HepG2 (cell line): ENCODE measurements around the gene ZNF888. TPM values are rescaled to one million over a fixed set of nuclear protein-coding genes. Genes with fewer than 3 reads are reported as not detected.

Experiments
- BRF2 ChIP-seq: sonication (generic); formaldehyde crosslinking; IDR thresholded peaks from 2 replicates; pipeline ENCODE4 v1.8.1; 2022; ENCODE audit warnings: mild to moderate bottlenecking, missing genetic modification reagents
- CC2D1A ChIP-seq: sonication (generic); formaldehyde crosslinking; IDR thresholded peaks from 2 replicates; pipeline ENCODE4 v1.8.1; 2023; ENCODE audit warnings: mild to moderate bottlenecking, missing genetic modification reagents
- DR1 ChIP-seq: sonication (generic); formaldehyde crosslinking; IDR thresholded peaks from 2 replicates; pipeline ENCODE4 v1.8.0; 2021; ENCODE audit warnings: mild to moderate bottlenecking, missing genetic modification reagents, inconsistent platforms
- ETS1 ChIP-seq: sonication (generic); formaldehyde crosslinking; IDR thresholded peaks from 2 replicates; pipeline ENCODE4 v1.4.0; 2020; ENCODE audit warnings: missing genetic modification reagents
- HES4 ChIP-seq: sonication (generic); formaldehyde crosslinking; IDR thresholded peaks from 2 replicates; pipeline ENCODE4 v1.9.0; 2021; ENCODE audit warnings: mild to moderate bottlenecking, missing genetic modification reagents, borderline replicate concordance
- HNRNPUL1 ChIP-seq: fragments of 200-400 bp; formaldehyde crosslinking; IDR thresholded peaks from 2 replicates; pipeline ENCODE4 v1.6.1; 2017; ENCODE audit warnings: low read depth, mild to moderate bottlenecking, low read length, moderate library complexity
- IKZF1 ChIP-seq: fragments of 450-650 bp; IDR thresholded peaks from 2 replicates; pipeline ENCODE4 v1.7.1; 2016
- JDP2 ChIP-seq: sonication (generic); formaldehyde crosslinking; IDR thresholded peaks from 2 replicates; pipeline ENCODE4 v1.8.1; 2022; ENCODE audit warnings: missing genetic modification reagents, borderline replicate concordance
- JUN ChIP-seq: sonication (generic); formaldehyde crosslinking; IDR thresholded peaks from 2 replicates; pipeline ENCODE4 v1.4.0; 2020; ENCODE audit warnings: mild to moderate bottlenecking, missing genetic modification reagents
- KDM3A ChIP-seq: IDR thresholded peaks from 2 replicates; pipeline ENCODE4 v1.6.1; 2018; ENCODE audit warnings: low read depth, missing compliant biosample characterization
- NBN ChIP-seq: fragments of 450-650 bp; conservative IDR thresholded peaks from 2 replicates; pipeline ENCODE4 v1.6.1; 2017
- NFIB ChIP-seq: sonication (generic); formaldehyde crosslinking; IDR thresholded peaks from 2 replicates; pipeline ENCODE4 v1.9.0; 2021; ENCODE audit warnings: missing genetic modification reagents, mild to moderate bottlenecking, borderline replicate concordance
- NPAS2 ChIP-seq: sonication (generic); formaldehyde crosslinking; IDR thresholded peaks from 2 replicates; pipeline ENCODE4 v1.8.0; 2022; ENCODE audit warnings: mild to moderate bottlenecking, missing genetic modification reagents, borderline replicate concordance
- SATB2 ChIP-seq: sonication (generic); formaldehyde crosslinking; IDR thresholded peaks from 2 replicates; pipeline ENCODE4 v1.5.0; 2020; ENCODE audit warnings: missing genetic modification reagents
- SMC3 ChIP-seq: IDR thresholded peaks from 2 replicates; pipeline ENCODE4 v1.6.1; 2011; ENCODE audit warnings: low read length, improper control_type of control experiment
- TAF1 ChIP-seq: sonication (generic); formaldehyde crosslinking; IDR thresholded peaks from 2 replicates; pipeline ENCODE4 v1.4.0; 2020; ENCODE audit warnings: missing genetic modification reagents
- ZNF337 ChIP-seq: sonication (generic); formaldehyde crosslinking; IDR thresholded peaks from 2 replicates; pipeline ENCODE4 v1.5.1; 2020; ENCODE audit warnings: missing genetic modification reagents, low read depth, mild to moderate bottlenecking, borderline replicate concordance
- ZNF747 ChIP-seq: sonication (generic); formaldehyde crosslinking; IDR thresholded peaks from 2 replicates; pipeline ENCODE4 v1.8.1; 2023; ENCODE audit warnings: missing genetic modification reagents, mild to moderate bottlenecking, borderline replicate concordance
- ZNF773 ChIP-seq: sonication (generic); formaldehyde crosslinking; IDR thresholded peaks from 2 replicates; pipeline ENCODE4 v1.4.0; 2020; ENCODE audit warnings: missing genetic modification reagents, borderline replicate concordance
- ZNF816 ChIP-seq: sonication (generic); formaldehyde crosslinking; IDR thresholded peaks from 2 replicates; pipeline ENCODE4 v1.8.0; 2022; ENCODE audit warnings: missing genetic modification reagents, mild to moderate bottlenecking, borderline replicate concordance
- ZSCAN25 ChIP-seq: sonication (generic); formaldehyde crosslinking; IDR thresholded peaks from 2 replicates; pipeline ENCODE4 v1.8.0; 2022; ENCODE audit warnings: mild to moderate bottlenecking, missing genetic modification reagents
- ZZZ3 ChIP-seq: sonication (generic); formaldehyde crosslinking; IDR thresholded peaks from 2 replicates; pipeline ENCODE4 v1.4.0; 2020; ENCODE audit warnings: missing genetic modification reagents, mild to moderate bottlenecking, borderline replicate concordance
- polyA plus RNA-seq, 8 experiments: library from polyadenylated mRNA; depleted of rRNA in 3 of 8; stranded (reverse) in 7 of 8; unstranded in 1 of 8; fragments of >200 nt; fragmentation: Illumina TruSeq in 4 of 8; extraction: Trizol in 4 of 8; gene quantifications; 2 replicates each; pipeline versions ENCODE4 v1.2.1 to v1.2.3, GENCODE V29; 2011 to 2016; ENCODE audit warnings: low read depth in 4 of 8, missing spikeins in 1 of 8, mixed read lengths in 1 of 8; ENCODE audit not compliant: insufficient read depth in 1 of 8
- total RNA-seq, 5 experiments: library from RNA; depleted of rRNA; stranded (reverse); fragments of >200 nt; fragmentation: Illumina TruSeq; extraction: Trizol; gene quantifications; 2 replicates each; pipeline ENCODE4 v1.2.3, GENCODE V29; 2016; ENCODE audit warnings: low read depth in 1 of 5
- TF ChIP-seq, protein P1 (sequence below): sonication (generic); formaldehyde crosslinking; IDR thresholded peaks from 2 replicates; pipeline ENCODE4 v1.9.0; 2021; ENCODE audit warnings: missing genetic modification reagents, mild to moderate bottlenecking, borderline replicate concordance
- TF ChIP-seq, protein P2 (sequence below): IDR thresholded peaks from 2 replicates; pipeline ENCODE4 v1.6.1; 2016; ENCODE audit warnings: mild to moderate bottlenecking
- TF ChIP-seq, protein P3 (sequence below): sonication (generic); formaldehyde crosslinking; IDR thresholded peaks from 2 replicates; pipeline ENCODE4 v1.4.0; 2020; ENCODE audit warnings: missing genetic modification reagents

Gene ZNF888
- total and polyA plus RNA-seq, 2 of the 13 experiments (the other 11 are each of a cell fraction or from before 2014, with no cell fraction given) = 1.7 to 7.6 TPM

GRCh38 chr19:52942386-52943133 is 19.3 kb upstream of the ZNF888 start (continued):
- TF ChIP-seq, protein P1, sequence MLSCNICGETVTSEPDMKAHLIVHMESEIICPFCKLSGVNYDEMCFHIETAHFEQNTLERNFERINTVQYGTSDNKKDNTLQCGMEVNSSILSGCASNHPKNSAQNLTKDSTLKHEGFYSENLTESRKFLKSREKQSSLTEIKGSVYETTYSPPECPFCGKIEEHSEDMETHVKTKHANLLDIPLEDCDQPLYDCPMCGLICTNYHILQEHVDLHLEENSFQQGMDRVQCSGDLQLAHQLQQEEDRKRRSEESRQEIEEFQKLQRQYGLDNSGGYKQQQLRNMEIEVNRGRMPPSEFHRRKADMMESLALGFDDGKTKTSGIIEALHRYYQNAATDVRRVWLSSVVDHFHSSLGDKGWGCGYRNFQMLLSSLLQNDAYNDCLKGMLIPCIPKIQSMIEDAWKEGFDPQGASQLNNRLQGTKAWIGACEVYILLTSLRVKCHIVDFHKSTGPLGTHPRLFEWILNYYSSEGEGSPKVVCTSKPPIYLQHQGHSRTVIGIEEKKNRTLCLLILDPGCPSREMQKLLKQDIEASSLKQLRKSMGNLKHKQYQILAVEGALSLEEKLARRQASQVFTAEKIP = no peak
- TF ChIP-seq NBN = no peak
- no peak for TF ChIP-seq NFIB (CRISPR knock-in tag)
- no peak for TF ChIP-seq ZNF747
- 0 out of 2 replicates have a peak, but pooled peaks have one; percentile 32 for TF ChIP-seq SATB2 (CRISPR knock-in tag)
- TF ChIP-seq, protein P2, sequence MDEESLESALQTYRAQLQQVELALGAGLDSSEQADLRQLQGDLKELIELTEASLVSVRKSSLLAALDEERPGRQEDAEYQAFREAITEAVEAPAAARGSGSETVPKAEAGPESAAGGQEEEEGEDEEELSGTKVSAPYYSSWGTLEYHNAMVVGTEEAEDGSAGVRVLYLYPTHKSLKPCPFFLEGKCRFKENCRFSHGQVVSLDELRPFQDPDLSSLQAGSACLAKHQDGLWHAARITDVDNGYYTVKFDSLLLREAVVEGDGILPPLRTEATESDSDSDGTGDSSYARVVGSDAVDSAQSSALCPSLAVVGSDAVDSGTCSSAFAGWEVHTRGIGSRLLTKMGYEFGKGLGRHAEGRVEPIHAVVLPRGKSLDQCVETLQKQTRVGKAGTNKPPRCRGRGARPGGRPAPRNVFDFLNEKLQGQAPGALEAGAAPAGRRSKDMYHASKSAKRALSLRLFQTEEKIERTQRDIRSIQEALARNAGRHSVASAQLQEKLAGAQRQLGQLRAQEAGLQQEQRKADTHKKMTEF (CRISPR knock-in tag) = peak; percentile 65; the same call in 1 of the 2 replicates
- no peak for TF ChIP-seq CC2D1A
- no peak for TF ChIP-seq ZZZ3
- TF ChIP-seq JDP2 = no peak
- no peak for TF ChIP-seq ZSCAN25 (CRISPR knock-in tag)
- no peak for TF ChIP-seq BRF2
- no peak for TF ChIP-seq JUN (CRISPR knock-in tag)
- no peak for TF ChIP-seq DR1
- TF ChIP-seq HNRNPUL1 = no peak
- TF ChIP-seq IKZF1 = no peak
- no peak for TF ChIP-seq KDM3A (CRISPR knock-in tag)
- no peak for TF ChIP-seq SMC3
- no peak for TF ChIP-seq ZNF816 (CRISPR knock-in tag)
- TF ChIP-seq, protein P3, sequence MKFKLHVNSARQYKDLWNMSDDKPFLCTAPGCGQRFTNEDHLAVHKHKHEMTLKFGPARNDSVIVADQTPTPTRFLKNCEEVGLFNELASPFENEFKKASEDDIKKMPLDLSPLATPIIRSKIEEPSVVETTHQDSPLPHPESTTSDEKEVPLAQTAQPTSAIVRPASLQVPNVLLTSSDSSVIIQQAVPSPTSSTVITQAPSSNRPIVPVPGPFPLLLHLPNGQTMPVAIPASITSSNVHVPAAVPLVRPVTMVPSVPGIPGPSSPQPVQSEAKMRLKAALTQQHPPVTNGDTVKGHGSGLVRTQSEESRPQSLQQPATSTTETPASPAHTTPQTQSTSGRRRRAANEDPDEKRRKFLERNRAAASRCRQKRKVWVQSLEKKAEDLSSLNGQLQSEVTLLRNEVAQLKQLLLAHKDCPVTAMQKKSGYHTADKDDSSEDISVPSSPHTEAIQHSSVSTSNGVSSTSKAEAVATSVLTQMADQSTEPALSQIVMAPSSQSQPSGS = no peak
- no peak for TF ChIP-seq HES4 (CRISPR knock-in tag)
- no peak for TF ChIP-seq ZNF773 (CRISPR knock-in tag)
- no peak for TF ChIP-seq ZNF337 (CRISPR knock-in tag)
- no peak for TF ChIP-seq NPAS2 (CRISPR knock-in tag)
- no peak for TF ChIP-seq ETS1 (CRISPR knock-in tag)
- peak; percentile 56 for TF ChIP-seq TAF1 (CRISPR knock-in tag)
